ENCODE measurements around the gene ABHD8. TPM values are rescaled to one million over a fixed set of nuclear protein-coding genes. Genes with fewer than 3 reads are reported as not detected.

ABHD8 gene
- total and polyA plus RNA-seq, 2 of the 13 experiments (the other 11 are each of a cell fraction or from before 2014, with no cell fraction given) = 6.3 to 7.2 TPM

- TF ChIP-seq ZNF232 (CRISPR knock-in tag; IDR thresholded peaks at IDR 0.05; ENCODE audit: borderline replicate concordance) = no peak; the same call in 1 of the 2 replicates
- TF ChIP-seq TRAFD1 (CRISPR knock-in tag; IDR thresholded peaks at IDR 0.05; ENCODE audit: borderline replicate concordance) = no peak
- no peak for TF ChIP-seq ZNF432 (CRISPR knock-in tag; IDR thresholded peaks at IDR 0.05; ENCODE audit: borderline replicate concordance)
- no peak for TF ChIP-seq PAF1 (CRISPR knock-in tag; IDR thresholded peaks at IDR 0.05)
- TF ChIP-seq ZNF546 (CRISPR knock-in tag; conservative IDR thresholded peaks at IDR 0.05) = peak; percentile 63; the same call in 1 of the 2 replicates
- TF ChIP-seq PHF20 (CRISPR knock-in tag; IDR thresholded peaks at IDR 0.05) = peak; percentile 51; the same call in 1 of the 2 replicates
- TF ChIP-seq HMGA1 (CRISPR knock-in tag; conservative IDR thresholded peaks at IDR 0.05) = no peak
- no peak for TF ChIP-seq MLX (CRISPR knock-in tag; IDR thresholded peaks at IDR 0.05)
- no peak for TF ChIP-seq ZSCAN29 (CRISPR knock-in tag; conservative IDR thresholded peaks at IDR 0.05)
- no peak for TF ChIP-seq ZNF577 (CRISPR knock-in tag; IDR thresholded peaks at IDR 0.05; ENCODE audit: borderline replicate concordance, low read depth)
- TF ChIP-seq SKI (IDR thresholded peaks at IDR 0.05; ENCODE audit: partially characterized antibody) = peak; percentile 69
- TF ChIP-seq ZNF18 (CRISPR knock-in tag; IDR thresholded peaks at IDR 0.05; ENCODE audit: insufficient replicate concordance) = no peak
- TF ChIP-seq ZUFSP (CRISPR knock-in tag; IDR thresholded peaks at IDR 0.05; ENCODE audit: borderline replicate concordance) = no peak
- peak; percentile 77; the same call in 1 of the 2 replicates for TF ChIP-seq KDM5B (CRISPR knock-in tag; IDR thresholded peaks at IDR 0.05; ENCODE audit: borderline replicate concordance)
- no peak for TF ChIP-seq NRL (CRISPR knock-in tag; IDR thresholded peaks at IDR 0.05; ENCODE audit: borderline replicate concordance)
- TF ChIP-seq ZFY (CRISPR knock-in tag; IDR thresholded peaks at IDR 0.05) = peak; percentile 94
- TF ChIP-seq SOX13 (IDR thresholded peaks at IDR 0.05) = no peak; the same call in 1 of the 2 replicates
- TF ChIP-seq SOX13 (CRISPR knock-in tag; conservative IDR thresholded peaks at IDR 0.05 in 1 of 2, IDR thresholded peaks at IDR 0.05 in 1 of 2) = 0 out of 4 replicates have a peak, but pooled peaks of 1 of the 2 experiments have one; percentile 42
- TF ChIP-seq CBX2 (IDR thresholded peaks at IDR 0.05; ENCODE audit: low read depth, low read length) = no peak
- no peak for TF ChIP-seq CBX2 (CRISPR knock-in tag; IDR thresholded peaks at IDR 0.05; ENCODE audit: low read depth)
- peak; percentile 30; the same call in 1 of the 2 replicates for TF ChIP-seq MEF2D (CRISPR knock-in tag; IDR thresholded peaks at IDR 0.05)
- peak; percentile 30; the same call in 1 of the 2 replicates for TF ChIP-seq ELF1 (CRISPR knock-in tag; IDR thresholded peaks at IDR 0.05)
- TF ChIP-seq ZNF878 (CRISPR knock-in tag; IDR thresholded peaks at IDR 0.05) = no peak
Measured at GRCh38 chr19:17334414-17335409, 31.5 kb upstream of the ABHD8 start, which contains the start of gene ANO8 (continued).
